Measurements from ENCODE around the gene COL1A1.

The COL1A1 gene

GRCh38 chr17:50164697-50164988 is 36.8 kb downstream of the COL1A1 start:
- Mint-ChIP-seq H3K4me1 (peaks cover 37% of the 10 kb centered on the region), H3K4me3 (no peak overlapping the region), H3K27me3 (peaks cover 42% of the 10 kb centered on the region), H3K36me3 (peaks cover 6% of the 10 kb centered on the region), H3K9me3 (peaks cover 7% of the 10 kb centered on the region), H3K27ac (no peak overlapping the region)
- CTCF ChIA-PET, result interaction anchor here (1.4 to 2.4 kb wide), 2 partner anchors 25 to 33 kb away, joined by 5 to 13 read pairs; no protein-coding TSS in a partner anchor
- DNase-seq, result no peak

DNA sequence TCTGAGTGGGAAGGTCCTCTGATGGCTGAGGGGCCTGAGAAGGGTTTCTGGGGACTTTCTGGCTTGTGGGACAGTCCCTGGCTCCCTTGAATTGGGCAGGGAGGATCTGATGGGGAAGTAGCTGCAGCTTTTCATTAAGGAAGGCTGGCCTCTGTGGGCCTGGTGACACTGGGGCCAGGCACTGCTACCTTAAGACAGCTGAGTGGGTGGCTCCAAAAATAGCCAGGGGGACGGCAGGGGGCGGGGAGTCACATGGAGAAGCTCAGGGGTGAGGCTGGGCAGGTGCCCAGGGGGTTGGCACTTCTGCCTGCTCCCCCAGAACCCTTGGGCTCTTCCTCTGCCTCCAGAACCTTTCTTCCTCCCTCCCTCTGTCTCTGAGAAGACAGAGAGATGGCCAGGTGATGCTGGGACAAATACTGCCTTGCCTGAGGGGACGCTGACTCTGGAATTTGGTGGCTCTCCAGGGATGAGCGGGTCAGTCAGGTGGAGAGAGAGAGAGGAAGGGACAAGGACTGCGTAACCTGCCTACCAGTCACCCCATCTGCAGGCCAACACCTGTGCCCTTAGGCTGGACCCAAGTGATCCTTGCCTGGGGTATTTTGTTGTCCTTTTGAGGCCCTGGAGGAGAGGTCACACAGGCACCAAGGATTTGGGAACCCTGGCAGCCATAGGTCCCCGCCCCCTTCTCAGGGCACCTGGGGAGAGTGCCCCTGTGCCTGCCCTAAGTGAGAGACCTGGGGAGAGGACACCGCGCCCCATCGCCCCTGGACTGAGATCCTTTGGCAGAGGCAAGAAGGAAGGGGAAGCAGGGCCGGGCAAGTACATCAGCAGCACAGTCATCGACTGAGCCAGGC is 37.4 kb downstream of the COL1A1 start:
- Mint-ChIP-seq H3K27ac (no peak overlapping the region), H3K27me3 (peaks cover 39% of the 10 kb centered on the region), H3K4me1 (peaks cover 33% of the 10 kb centered on the region), H3K4me3 (no peak overlapping the region), H3K9me3 (peaks cover 7% of the 10 kb centered on the region), H3K36me3 (peaks cover 6% of the 10 kb centered on the region)
- CTCF ChIA-PET, result interaction anchor here (0.9 to 1.1 kb wide), 3 partner anchors 15 to 51 kb away, joined by 3 to 4 read pairs (median 4); no protein-coding TSS in a partner anchor
- no peak for DNase-seq

DNA sequence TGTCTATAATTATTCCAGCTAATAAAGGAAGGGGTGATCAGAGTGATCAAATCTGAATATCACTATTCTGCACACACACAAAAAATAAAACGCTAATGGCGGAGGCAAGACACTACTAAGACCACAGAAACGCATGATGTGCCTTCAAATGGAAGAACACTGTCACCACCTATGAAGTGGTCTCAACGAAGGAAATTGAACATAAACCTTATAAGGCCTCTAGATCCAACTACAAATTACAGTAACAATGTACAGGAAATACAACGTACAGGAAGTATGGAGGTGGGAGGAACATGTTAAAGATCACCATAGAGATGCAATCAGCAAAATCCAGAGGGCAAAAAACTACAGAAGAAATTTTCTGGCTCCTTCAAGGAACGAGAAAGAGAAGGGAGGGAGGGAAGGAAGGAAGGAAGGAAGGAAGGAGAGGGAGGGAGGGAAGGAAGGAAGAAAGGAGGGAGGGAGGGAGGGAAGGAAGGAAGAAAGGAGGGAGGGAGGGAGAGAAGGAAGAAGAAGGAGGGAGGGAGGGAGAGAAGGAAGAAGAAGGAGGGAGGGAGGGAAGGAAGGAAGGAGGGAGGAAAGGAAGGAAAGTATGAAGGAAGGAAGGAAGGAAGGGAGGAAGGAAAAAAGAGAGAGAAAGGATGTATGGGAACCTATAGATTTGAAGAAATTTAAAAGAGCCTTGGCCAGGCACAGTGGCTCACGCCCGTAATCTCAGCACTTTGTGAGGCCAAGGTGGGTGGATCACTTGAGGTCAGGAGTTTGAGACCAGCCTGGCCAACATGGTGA is 38.8 kb downstream of the COL1A1 start:
- Mint-ChIP-seq H3K4me3 (no peak overlapping the region), H3K27me3 (peaks cover 25% of the 10 kb centered on the region)
- DNase-seq, result no peak

GRCh38 chr17:50161911-50162288 is 39.5 kb downstream of the COL1A1 start:
- Mint-ChIP-seq H3K27ac (peak overlapping the region; percentile 83), H3K9me3 (peaks cover 7% of the 10 kb centered on the region), H3K27me3 (peaks cover 24% of the 10 kb centered on the region), H3K4me3 (peak overlapping the region; percentile 67), H3K36me3 (peaks cover 6% of the 10 kb centered on the region), H3K4me1 (peaks cover 46% of the 10 kb centered on the region)
- CTCF ChIA-PET, result interaction anchor here (0.9 to 2.7 kb wide), 20 partner anchors 10 to 136 kb away, joined by 3 to 55 read pairs (median 5); partner anchors contain the start of genes PPP1R9B and SAMD14
- DNase-seq, result no peak

More for the DNA sequence above, 38.8 kb downstream of the COL1A1 start:
- Mint-ChIP-seq H3K27ac (peak overlapping the region; percentile 68), H3K4me1 (peaks cover 39% of the 10 kb centered on the region), H3K36me3 (peaks cover 6% of the 10 kb centered on the region), H3K9me3 (peaks cover 7% of the 10 kb centered on the region)
- CTCF ChIA-PET, result interaction anchor here (0.9 to 2.7 kb wide), 19 partner anchors 9 to 135 kb away, joined by 3 to 55 read pairs (median 5); partner anchors contain the start of genes PPP1R9B and SAMD14

DNA sequence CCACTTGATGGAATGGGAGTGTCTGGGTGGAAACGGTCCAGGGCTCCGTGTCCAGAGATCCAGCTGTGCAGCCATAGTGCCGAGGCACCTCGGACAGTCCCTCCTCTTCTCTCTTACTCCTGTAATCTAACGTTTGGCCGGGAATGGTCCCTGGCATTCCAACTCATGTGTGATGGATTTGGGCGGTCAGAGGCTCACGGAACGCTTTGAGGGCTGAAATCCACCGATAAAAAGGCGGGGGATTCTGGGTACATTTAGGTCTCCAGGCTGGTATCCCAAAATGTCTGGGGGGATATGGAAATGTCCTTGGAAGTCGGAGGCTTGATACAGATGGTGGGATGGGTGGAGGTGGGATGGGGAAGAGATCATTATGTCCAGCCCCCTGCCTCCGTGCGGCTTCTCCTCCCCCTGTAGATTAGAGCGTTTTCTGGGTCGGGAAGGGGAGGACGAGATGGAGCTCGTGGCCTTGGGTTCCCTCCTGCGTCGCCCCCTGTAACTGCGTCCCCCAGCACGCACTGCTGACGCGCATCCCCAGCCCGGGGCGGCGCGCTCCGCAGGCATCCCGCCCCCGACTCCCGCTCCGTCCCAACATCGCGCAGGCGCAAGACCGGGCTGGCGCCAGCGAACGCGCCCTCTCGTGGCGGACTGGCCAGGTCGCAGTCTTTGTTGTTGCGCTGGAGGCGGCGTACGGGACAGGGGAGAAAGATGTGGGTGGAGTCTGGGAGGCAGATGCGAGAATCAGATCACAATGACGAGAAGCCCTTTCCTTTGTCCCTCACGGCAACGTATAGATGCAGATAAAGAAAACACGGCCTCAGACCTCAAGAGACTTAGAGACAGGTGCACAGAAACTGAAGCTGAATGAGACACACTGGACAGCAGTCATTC is 40.2 kb downstream of the COL1A1 start:
- H3K27me3 Mint-ChIP-seq, result peaks cover 24% of the 10 kb centered on the region
- peaks cover 7% of the 10 kb centered on the region for H3K9me3 Mint-ChIP-seq
- peak; percentile 95 for DNase-seq
- H3K27ac Mint-ChIP-seq, result peak overlapping the region; percentile 83
- peaks cover 48% of the 10 kb centered on the region for H3K4me1 Mint-ChIP-seq
- H3K36me3 Mint-ChIP-seq, result peaks cover 6% of the 10 kb centered on the region
- peak overlapping the region; percentile 67 for H3K4me3 Mint-ChIP-seq
- CTCF ChIA-PET, result interaction anchor here (0.9 to 2.7 kb wide), 23 partner anchors 10 to 137 kb away, joined by 3 to 55 read pairs (median 5); partner anchors contain the start of genes PPP1R9B and SAMD14

DNA sequence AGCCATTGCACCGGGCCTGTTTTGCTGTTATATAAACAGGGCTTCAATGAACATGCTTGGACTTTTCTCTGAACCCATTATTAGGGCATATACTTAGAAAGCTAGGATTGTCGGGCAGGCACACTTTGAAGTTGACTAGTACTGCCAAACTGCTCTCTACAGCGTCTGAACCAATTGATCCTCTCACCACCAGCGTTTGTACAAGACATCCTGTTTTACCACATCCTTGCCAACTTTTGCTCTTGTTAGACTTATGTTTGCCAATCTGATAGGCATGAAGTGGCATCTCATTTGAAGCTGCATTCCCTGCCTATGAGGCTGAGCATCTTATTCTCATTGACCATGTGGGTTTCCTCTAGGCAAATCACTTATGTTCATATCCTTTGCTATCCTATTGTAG is 43.5 kb downstream of the COL1A1 start:
- H3K36me3 Mint-ChIP-seq, result peaks cover 6% of the 10 kb centered on the region
- CTCF ChIA-PET, result interaction anchor here (0.9 to 3.0 kb wide), 7 partner anchors 10 to 131 kb away, joined by 3 to 16 read pairs (median 3); partner anchors contain the start of gene SAMD14
- H3K4me3 Mint-ChIP-seq, result no peak overlapping the region
- H3K27me3 Mint-ChIP-seq, result peaks cover 11% of the 10 kb centered on the region
- H3K9me3 Mint-ChIP-seq, result peaks cover 7% of the 10 kb centered on the region
- DNase-seq, result peak; percentile 42
- peak overlapping the region; percentile 45 for H3K27ac Mint-ChIP-seq
- H3K4me1 Mint-ChIP-seq, result peaks cover 66% of the 10 kb centered on the region

GRCh38 chr17:50155115-50155819 is 46.2 kb downstream of the COL1A1 start:
- no peaks in the 10 kb centered on the region for H3K36me3 Mint-ChIP-seq
- CTCF ChIA-PET, result interaction anchor here (1.2 to 1.8 kb wide), 3 partner anchors 10 to 45 kb away, joined by 3 to 8 read pairs (median 6); no protein-coding TSS in a partner anchor
- H3K4me3 Mint-ChIP-seq, result no peak overlapping the region
- no peak overlapping the region for H3K27ac Mint-ChIP-seq
- H3K27me3 Mint-ChIP-seq, result peaks cover 8% of the 10 kb centered on the region
- DNase-seq, result no peak
- peaks cover 58% of the 10 kb centered on the region for H3K4me1 Mint-ChIP-seq
- H3K9me3 Mint-ChIP-seq, result no peaks in the 10 kb centered on the region

DNA sequence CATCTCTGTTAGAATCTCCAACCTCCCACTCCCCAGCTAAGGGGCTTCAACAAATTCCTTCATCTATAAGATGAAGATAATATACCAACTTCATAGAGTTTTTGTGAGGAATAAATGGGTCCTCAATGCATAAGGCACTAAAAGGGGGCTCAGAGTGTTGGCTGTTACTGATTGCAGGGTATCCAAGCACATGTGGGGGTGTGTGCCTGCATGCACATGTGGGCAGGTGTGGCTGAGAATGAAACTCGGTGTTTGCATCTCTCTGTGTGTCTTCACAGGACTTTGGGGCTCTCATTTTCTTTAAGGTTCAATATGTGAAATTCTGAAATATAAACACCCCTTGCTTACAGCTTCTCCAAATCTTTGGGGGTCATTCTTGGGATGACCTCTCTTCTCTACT is 46.8 kb downstream of the COL1A1 start:
- Mint-ChIP-seq H3K27me3 (peaks cover 8% of the 10 kb centered on the region), H3K36me3 (no peaks in the 10 kb centered on the region), H3K9me3 (no peaks in the 10 kb centered on the region), H3K27ac (no peak overlapping the region), H3K4me3 (no peak overlapping the region), H3K4me1 (peaks cover 56% of the 10 kb centered on the region)
- no peak for DNase-seq
- CTCF ChIA-PET, result interaction anchor here (1.2 to 1.8 kb wide), 3 partner anchors 9 to 46 kb away, joined by 3 to 8 read pairs (median 6); no protein-coding TSS in a partner anchor

GRCh38 chr17:50153650-50154575 is 47.5 kb downstream of the COL1A1 start:
- CTCF ChIA-PET, result interaction anchor here (1.2 to 1.8 kb wide), 3 partner anchors 9 to 46 kb away, joined by 3 to 8 read pairs (median 6); no protein-coding TSS in a partner anchor
- no peak for DNase-seq
- Mint-ChIP-seq H3K36me3 (peaks cover 2% of the 10 kb centered on the region), H3K4me1 (peaks cover 56% of the 10 kb centered on the region), H3K27me3 (peaks cover 8% of the 10 kb centered on the region), H3K4me3 (no peak overlapping the region), H3K9me3 (no peaks in the 10 kb centered on the region), H3K27ac (no peak overlapping the region)

DNA sequence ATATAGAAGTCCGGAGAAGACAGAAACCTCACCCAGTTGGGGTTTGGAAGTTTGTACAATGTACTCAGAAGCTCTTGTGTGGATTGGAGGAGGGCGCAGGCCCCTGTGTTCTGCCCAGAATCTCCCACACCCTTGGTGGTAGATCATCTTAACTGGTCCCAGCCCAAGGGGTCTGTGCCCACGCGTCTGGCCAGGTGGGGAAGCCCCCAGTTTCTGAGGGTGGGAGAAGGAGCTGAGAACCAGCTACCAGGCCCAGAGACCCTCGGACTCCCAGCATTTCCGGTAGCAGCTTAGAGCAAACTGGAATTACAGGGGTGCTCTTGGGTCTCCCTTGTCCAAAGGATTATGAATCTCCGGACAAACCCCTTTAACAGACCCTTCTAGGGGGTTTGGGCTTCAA is 48.7 kb downstream of the COL1A1 start:
- no peak overlapping the region for H3K27ac Mint-ChIP-seq

DNA sequence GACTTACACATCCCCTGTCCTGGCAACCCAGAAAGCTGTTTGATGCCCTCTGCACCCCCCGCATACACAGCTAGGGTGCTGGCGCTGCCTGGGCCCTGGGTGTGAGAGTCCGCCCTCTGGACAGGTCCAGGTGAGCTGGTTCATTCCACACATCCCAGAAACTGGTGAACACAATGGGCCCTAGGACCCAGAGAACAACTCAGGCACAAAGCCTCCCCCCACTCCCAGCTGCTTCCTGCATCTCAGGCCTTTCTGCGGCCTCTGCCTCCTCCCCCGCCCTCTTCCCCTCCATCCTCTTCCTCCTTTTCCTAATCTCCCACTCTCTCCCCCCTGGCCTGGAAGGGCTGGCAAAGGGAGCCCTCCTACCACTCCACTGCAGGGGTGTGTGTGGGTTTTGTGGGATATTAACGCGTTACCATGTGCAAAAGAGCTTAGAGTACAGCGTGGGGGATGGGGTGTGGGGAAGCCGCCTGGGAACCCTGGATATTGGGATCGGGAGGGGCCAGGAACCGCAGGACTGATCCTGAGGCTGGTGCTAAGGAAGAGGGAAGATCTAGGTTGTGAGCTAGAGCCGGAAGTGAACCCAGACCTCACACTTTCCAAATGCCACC is 49.4 kb downstream of the COL1A1 start:
- Mint-ChIP-seq H3K36me3 (peaks cover 13% of the 10 kb centered on the region), H3K4me3 (peak overlapping the region; percentile 87), H3K27ac (peak overlapping the region; percentile 94), H3K4me1 (peaks cover 49% of the 10 kb centered on the region), H3K27me3 (peaks cover 8% of the 10 kb centered on the region), H3K9me3 (no peaks in the 10 kb centered on the region)
- peak; percentile 79 for DNase-seq
- CTCF ChIA-PET, result interaction anchor here (1.1 to 5.9 kb wide), 6 partner anchors 9 to 58 kb away, joined by 4 to 55 read pairs (median 7); partner anchors contain the start of gene PDK2

More for the DNA sequence above, 48.7 kb downstream of the COL1A1 start:
- no peak for DNase-seq
- H3K27me3 Mint-ChIP-seq, result peaks cover 8% of the 10 kb centered on the region
- H3K9me3 Mint-ChIP-seq, result no peaks in the 10 kb centered on the region
- H3K4me1 Mint-ChIP-seq, result peaks cover 49% of the 10 kb centered on the region
- CTCF ChIA-PET, result interaction anchor here (1.2 to 5.9 kb wide), 5 partner anchors 9 to 58 kb away, joined by 4 to 55 read pairs (median 9); partner anchors contain the start of gene PDK2
- no peak overlapping the region for H3K4me3 Mint-ChIP-seq
- H3K36me3 Mint-ChIP-seq, result peaks cover 8% of the 10 kb centered on the region
